CD4-positive, alpha-beta T cell treated with Interleukin-15 for 4 hours (primary cell): ENCODE results near the gene BUD23.
A peak's percentile ranks its signal among the peaks of the same experiment; 100 is the strongest.
"Not testable (repeated sequence)": the region's sequence is repeated elsewhere in the genome, so short reads cannot be mapped to it uniquely, and the experiment has no call there.

Experiments
- DNase-seq: peaks from one replicate; pipeline ENCODE4 v3.0.0-alpha.2; 2020; ENCODE audit warnings: low spot score

BUD23 gene

GRCh38 chr7:73701357-73701995 is 18.1 kb downstream of the BUD23 start:
- DNase-seq: peak; percentile 27

DNA sequence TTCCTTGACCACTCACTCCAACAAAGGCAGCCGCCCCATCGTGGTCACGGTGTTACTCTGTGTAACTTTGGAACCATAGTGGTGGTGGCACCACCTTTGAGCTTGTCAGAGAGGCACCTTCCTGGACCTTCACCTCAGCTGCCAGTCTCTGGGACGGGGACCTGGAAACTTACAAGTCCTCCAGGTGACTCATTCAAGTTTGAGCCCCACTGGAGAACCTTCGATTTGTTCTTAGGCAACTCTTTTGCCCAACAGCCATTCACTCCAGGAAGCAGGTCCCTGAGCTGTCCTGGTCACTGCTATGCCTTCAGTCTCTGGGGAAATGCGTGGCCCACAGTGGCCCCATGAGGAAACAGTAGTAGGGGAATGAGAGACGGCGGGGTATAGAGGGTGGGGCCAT is 18.8 kb downstream of the BUD23 start:
- DNase-seq: no peak

GRCh38 chr7:73702665-73703064 is 19.3 kb downstream of the BUD23 start:
- no peak for DNase-seq

DNA sequence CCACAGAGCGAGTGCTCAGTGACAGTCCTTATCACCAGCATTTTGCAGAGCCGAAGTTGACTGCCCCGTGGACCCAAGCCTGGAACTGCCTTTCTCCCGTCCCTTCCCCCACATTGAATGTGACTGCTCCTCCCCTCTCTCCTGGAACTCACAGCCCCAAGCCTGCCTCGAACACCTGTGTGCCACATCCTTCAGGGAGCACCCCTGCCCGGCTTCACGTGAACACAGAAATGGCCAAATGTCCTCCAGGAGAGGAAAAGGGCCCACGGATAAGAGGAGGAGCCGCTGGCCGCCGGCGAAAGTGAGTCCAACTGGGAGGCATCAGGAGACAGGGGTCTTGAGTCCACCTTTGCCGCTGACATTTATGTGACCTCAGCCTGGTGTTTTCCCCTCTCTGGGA is 19.8 kb downstream of the BUD23 start:
- no peak for DNase-seq

DNA sequence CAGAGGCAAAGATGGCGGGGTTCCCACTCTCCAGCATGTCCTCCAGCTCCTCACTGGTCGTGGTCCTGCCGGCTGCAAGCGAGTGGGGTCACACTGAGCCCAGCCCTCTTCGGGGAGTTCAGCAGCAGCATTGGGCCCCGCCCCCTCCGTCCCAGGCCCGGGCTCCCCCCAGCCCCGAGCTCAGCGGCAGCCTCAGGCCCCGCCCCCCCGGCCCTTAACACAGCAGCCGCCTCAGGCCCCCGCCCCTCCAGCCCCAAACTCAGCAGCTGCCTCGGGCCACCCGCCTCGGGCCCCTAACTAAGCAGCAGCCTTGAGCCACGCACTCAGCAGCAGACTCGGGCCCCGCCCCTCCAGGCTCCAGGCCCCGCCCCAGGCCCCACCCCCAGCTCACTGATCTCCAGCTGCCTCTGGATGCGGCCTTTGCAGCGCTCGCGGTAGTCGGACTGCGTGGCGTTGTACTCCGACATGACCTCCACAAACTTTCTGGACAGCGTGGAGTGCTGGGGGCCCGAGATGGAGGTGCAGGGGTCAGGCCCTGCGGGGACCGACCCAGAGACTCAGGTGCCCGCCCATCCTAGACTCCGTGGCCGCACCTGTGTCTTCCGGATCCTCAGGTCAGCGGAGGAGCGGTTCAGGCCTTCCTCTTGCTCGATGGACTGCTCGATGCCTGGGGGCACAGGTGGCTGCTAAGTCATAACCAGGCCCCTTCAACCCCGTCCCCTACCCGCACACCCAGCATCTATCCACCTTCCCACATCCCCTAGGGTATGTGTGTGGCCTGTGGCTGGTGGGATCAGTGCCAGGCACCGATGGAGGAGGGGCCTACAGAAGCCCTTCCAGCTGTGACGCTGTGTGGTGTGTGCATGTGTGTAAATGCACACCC is 20.6 kb downstream of the BUD23 start:
- no peak for DNase-seq

DNA sequence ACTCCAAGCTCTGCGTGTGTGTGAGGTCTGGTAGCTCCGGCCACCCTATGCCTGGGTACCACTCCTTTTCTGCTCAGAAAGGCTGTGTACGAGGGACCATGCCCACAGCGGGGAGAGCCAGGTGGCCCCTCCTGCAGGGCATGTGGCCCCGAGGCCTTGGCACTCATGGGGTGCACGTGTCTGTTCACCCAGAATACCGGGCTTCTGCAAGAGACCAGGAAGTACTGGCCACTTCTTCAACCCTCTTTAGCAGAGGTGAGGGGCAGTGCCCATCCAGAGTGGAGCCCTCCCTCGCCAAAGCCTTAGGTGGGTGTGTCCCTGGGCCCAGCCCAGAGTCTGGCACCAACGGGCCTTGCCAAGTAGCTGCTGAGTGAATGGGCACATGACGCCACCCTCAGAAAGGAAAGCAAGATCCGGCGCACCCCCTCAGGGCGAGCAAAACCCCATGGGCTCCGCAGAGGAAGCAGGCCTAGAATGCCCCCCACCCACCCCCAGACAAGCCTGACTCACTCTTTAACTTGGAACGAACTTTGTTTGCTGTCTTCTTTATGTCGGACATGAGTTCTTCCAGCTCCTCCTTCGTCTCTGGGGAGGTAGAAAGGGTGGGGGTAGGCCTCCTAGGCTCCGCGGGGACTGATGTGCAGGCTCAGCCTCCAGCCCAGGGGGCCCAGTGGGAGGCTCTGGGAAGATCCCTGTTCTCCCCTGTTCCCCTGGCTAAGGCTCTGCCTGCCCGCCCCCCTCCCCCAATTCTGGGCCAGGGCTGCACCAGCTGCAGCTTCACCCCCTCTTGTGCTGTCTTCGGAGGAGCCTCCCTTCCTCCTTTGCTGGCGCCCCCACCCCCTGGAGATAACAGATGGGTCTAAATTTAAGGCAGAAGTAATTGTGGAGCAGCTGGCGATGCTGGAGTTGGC is 21.5 kb downstream of the BUD23 start:
- DNase-seq: no peak

- DNase-seq: no peak
Measured at GRCh38 chr7:73705551-73705920, 22.1 kb downstream of the BUD23 start.

DNA sequence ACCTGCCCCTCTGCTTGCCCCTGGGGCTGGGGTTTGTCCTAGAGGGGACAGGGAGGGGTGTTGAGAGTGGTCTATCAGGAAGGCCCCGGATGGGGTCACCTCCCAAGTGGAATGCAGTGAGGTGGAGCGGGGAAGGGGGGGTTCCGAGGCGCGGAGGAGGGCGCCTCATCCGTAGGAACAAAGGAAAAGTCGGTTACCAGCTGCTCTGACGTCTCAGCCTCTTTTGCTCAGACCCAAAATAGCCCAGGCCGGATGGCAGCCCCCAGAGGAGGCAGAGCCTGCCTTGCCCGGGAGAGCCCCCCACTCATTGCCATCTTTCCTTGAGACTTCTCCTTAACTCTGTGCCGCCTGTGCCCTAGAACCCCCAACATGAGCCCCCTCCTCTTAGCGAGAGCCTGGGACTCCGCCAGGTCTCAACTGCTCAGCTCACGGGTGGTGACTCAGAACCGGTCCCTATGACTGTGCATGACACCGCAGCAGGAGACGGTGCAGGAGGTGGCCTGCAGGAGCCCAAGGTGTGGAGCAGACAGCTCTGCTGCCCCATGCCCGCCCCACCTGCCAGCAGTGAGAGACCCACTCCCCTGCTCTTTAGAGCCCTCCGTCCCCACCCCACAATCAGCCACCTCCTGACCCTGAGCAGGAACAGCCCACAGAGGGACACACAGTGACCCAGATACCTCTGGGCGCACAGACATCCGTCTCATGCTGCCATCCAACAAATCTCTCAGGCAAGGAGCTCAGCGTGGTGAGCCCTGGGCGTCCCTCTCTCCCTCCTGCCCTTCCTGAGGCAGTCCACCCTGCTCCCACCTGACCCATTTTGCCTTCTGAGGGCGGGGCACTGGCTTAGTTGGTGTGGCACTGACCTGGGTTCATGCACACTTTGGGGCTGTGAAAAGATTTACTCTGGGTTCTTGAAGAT is 23.0 kb downstream of the BUD23 start:
- no peak for DNase-seq

DNA sequence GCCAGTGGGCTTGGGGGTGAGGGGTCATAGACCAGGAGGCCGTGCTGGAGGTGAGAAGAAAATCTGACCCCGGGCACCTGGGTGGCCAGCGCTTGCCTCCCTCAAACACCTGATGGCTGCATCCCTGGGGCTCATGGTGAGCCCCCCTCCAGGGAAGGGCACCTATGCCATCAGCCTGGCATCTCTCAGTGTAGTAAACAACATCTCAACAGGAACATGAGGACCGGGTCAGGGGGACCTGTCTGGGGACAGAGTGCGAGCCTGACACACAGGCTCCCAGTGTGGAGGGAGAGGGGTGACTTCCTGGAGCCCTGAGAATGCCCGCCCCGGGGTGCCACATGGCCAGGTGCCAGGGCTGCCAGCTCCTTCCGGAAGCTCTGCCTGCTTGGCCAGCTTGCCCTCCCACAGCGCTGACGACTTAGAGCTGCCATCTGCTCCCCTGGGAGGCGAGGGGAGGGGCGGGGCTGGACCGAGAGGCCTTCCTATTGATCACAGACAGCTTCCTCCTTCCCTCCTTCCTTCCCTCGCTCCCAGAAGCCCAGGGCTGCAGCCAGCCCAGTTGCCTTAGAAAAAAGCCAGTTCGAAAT is 23.7 kb downstream of the BUD23 start:
- no peak for DNase-seq

- no peak for DNase-seq
Measured at GRCh38 chr7:73708961-73709549, 25.7 kb downstream of the BUD23 start.

GRCh38 chr7:73712773-73713172 is 29.4 kb downstream of the BUD23 start:
- DNase-seq: no peak

DNA sequence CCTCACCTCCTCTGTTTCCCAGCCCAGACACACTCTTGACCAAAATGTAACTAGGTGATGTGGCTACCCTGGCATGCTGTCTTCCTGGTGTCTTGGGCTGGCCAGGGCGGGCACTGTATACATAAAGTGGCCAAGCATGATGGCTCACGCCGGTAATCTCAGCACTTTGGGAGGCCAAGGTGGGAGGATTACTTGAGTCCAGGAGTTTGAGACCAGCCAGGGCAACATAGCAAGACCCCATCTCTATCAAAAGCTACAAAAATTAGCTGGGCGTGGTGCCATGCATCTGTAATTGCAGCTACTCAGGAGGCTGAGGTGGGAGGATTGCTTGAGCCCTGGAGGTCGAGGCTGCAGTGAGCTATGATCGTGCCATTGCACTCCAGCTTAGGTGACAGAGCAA is 29.9 kb downstream of the BUD23 start:
- not testable (repeated sequence) for DNase-seq

- DNase-seq: peak; percentile 19
Measured at GRCh38 chr7:73715648-73716317, 32.4 kb downstream of the BUD23 start.

GRCh38 chr7:73716318-73716890 is 33.0 kb downstream of the BUD23 start:
- DNase-seq: no peak

DNA sequence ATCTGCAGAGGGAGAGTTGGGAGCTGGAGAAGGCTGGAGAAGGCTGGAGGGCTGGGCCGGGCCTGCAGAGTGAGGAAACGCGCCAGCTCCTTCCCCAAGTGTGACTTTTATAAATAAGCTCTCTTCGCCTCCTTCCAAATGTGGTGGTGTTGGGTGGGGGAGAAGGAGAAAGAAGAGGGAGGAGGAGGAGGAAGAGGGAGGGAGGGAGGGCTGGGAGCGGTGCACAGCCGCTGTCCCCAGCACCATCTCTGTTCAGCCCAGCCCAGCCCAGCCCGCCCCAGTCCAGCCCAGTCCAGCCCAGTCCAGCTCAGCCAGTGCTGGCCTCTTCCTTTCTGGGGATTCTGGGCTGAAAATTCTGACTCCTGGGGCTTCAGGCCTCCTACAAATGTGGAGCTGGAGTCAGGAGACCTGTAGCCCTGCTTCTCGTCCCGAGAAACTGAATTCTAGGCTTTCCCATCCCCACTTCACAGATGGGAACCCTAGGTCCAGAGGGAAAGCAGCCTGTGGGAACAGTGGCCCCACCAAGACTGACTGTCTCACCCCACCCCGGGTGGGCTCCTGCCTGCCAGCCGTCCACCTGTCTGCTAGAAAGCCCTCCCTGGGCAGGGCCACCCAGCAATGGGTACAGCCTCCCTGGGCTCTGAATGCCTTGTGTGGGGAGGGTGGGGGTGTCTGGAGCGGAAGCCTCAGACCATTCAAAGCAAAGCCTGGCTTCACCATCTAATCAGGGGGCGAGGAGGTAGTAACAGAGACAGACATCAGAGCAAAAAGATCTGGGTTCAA is 33.8 kb downstream of the BUD23 start:
- DNase-seq: no peak

DNA sequence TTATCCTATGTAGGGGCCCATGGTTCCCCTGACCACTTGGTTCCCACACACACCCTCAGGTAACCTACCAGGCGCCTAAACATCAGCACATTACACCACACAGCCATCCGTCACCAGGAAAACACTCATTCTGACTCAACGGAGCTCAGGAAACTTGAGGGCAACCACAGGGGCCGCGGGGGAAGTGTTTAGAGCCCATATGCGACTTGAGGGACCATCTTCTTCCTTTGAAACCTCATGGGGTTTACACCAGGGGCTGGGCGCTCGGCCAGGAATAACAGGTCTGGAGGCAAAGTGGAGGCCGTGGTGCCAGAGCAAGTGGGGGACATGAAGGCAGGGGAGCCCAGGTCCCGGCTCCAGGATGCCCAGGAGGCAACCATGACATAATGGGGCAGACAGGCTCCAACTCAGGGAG is 34.6 kb downstream of the BUD23 start:
- peak; percentile 83 for DNase-seq

GRCh38 chr7:73718438-73718881 is 35.1 kb downstream of the BUD23 start:
- DNase-seq: no peak

DNA sequence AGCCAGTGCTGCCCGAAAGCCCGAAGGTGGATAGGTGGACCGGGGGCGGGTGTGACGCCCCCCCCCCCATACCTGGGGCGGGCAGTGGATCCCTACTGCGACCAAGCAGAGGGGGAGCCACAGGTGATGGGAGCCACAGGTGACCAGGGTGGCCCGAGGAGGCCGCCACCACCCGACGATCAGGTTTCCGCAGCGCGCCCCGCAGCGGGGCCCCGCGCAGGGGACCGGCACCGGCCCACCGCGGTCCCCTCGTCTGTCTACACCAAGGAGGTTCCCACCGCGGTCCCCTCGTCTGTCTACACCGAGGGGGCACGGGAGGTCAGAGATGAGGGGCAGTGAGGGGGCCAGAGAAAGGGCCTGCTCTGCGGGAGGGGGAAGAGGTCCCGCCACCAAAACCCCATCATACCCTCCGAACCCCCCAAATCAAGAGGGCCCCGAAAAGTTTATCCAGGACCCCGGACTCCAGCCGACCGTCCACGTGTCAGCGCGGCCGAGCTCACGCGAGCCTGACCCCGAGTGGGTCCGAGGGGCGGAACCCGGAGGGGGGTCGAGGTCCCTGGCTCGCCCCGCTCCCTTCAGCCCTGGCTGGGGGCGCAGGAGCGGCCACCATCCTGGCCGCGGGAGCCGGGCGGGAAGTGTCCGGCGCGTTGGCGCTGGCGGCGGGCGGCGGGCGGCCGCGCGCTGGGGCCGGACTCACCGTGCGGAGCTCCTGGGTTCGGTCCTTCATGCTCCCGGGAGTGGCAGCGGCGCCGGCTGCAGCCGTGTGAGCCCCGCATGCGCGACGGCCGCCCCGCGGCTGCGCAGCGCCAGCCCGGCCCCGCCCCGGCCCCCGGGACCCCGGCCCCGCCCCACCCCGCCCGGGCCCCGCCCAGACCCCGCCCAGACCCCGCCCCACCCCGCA is 35.8 kb downstream of the BUD23 start, which contains the start of gene STX1A:
STX1A (minus strand) TSS at position 765 of the 901 bp plus-strand sequence; CDS start at position 727, 38 bp downstream.
- DNase-seq: peak; percentile 65
